GM18520 (cell line): ENCODE data around the gene NUP93.

Source experiments
- ATAC-seq: cut with Tn5 transposase; IDR thresholded peaks from one replicate; pipeline ENCODE4 v1.9.1; 2021; ENCODE audit not compliant: unreplicated experiment

The NUP93 gene

GRCh38 chr16:56847173-56847910, 117.4 kb downstream of the NUP93 start:
- no peak for ATAC-seq

GRCh38 chr16:56848029-56848936, 118.4 kb downstream of the NUP93 start:
- no peak for ATAC-seq

- no peak for ATAC-seq
Observed at GRCh38 chr16:56848955-56849689, 119.2 kb downstream of the NUP93 start.

GRCh38 chr16:56849690-56850680, 120.1 kb downstream of the NUP93 start:
- ATAC-seq, result no peak

- no peak for ATAC-seq
Observed at GRCh38 chr16:56851671-56852400, 121.9 kb downstream of the NUP93 start.

DNA sequence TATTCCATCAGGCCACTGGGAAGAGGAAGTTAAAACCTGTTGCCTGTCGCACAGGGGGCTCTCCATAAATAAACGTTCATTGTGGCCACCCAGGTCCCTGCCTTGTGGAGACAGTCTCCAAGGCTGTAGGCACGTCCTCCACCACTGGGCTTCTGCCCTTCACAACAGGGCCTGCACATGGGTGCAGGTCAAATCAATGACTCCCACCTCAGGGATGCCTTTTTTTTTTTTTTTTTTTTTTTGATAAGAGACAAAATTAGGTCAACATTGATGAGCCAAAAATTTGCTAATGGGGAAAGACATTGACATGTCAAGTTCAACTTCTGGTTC, 122.4 kb downstream of the NUP93 start:
- ATAC-seq, result no peak

- no peak for ATAC-seq
Observed at GRCh38 chr16:56852968-56853367, 123.0 kb downstream of the NUP93 start.

DNA sequence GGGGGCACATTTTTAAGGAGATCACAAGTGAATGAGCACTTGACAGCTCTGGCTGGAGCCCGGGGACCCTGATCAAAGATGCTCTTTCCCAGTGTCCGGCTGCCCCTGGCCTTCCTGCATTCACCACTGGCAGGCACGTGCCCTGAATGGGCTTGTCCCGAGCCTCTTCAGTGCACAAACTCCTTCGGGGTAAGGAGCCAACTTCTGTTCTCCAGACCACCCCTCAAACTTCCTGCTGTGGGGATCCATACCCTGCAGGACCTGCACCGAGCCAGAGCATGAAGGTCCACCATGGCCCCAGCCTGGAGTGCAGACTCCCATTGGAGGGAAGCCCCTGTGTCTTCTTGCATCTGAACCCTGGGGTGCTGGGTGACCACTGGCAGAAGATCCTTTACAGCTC, 125.3 kb downstream of the NUP93 start:
- ATAC-seq, result no peak

DNA sequence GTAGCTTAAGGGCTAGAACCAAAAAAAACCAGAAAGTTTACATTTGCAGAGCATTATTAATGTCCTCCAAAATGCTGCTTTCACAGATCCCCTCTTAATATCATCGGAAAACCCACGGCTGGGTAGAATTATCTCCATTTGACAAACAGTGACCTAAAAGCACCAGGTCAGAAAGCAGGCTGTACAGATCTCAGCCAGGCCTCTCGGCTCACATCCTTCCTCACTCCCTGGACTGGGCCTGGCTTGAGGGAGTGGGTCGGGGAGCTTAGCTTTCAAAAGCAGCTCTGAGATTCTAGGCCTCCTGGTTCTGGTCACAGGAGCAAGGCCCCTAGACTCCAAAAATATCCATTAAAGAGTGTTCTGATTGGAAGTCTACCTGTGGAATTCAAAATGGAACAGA, 126.0 kb downstream of the NUP93 start:
- ATAC-seq, result no peak

DNA sequence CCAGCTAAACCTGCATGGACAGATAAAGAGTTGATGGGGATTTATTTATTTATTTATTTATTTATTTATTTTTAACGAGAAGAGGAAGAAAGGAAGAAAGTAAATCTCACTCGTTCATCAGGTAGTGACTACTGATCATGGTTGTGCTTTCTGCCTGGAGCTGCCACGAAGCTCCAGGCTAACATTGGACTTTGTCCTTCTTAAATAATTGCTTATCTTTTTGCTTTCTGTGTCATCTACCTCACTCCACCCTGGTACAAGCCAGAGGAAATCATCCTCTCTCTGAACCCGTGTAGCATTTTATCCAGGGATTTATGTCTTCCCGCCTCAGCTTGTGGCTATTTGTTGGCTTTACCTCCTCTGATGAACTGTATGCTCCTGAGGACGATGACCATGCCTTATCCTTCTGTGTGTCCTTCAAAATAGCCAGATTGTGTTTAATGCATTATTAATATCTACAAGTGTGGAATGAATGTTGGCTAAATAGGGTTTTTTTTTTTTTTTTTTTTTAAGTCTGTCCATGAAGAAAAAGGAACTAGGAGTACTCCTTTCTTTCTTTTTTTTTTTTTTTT, 127.0 kb downstream of the NUP93 start:
- no peak for ATAC-seq

- ATAC-seq, result no peak
Observed at GRCh38 chr16:56858374-56858773, 128.4 kb downstream of the NUP93 start.

GRCh38 chr16:56859636-56860035, 129.7 kb downstream of the NUP93 start:
- no peak for ATAC-seq

DNA sequence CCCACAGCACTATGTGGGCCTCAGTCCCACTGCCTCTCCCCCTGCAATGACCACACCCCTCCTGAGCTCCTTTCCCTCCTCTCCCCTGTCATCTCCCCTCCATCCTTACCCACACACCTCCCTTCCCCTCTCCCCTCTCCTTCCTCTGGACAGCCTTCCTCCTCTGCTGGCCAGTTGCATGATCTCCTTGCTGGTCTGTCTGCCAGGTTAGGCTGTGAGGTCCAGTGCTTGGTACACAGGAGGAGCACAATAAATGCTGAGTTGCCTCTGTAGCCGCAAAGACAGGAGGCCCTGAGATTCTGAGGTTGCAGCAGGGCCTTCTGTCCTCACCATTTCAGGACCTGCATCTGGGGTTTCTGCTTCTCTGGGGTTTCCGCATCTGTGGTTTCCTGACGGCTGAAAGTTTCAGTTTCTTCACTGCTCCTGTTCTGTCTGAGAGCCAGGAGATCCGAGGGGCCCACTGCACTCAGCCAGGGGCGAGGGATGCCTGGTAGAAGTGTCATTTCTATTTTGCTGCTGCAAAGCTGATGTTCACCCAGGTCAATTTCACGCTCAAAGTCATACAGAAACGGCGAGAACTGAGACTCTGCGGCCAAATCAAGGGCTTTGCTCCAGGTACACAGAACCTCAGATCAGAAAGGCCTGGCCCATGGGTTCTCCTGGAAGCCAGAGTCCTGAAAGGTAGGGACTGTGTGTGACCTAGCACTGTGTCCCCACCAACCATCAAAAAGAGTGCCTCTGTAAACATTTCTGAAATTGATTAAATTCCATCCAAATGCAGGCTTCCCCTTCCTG, 130.5 kb downstream of the NUP93 start:
- ATAC-seq, result peak; percentile 55

GRCh38 chr16:56861092-56861610, 131.2 kb downstream of the NUP93 start:
- no peak for ATAC-seq

DNA sequence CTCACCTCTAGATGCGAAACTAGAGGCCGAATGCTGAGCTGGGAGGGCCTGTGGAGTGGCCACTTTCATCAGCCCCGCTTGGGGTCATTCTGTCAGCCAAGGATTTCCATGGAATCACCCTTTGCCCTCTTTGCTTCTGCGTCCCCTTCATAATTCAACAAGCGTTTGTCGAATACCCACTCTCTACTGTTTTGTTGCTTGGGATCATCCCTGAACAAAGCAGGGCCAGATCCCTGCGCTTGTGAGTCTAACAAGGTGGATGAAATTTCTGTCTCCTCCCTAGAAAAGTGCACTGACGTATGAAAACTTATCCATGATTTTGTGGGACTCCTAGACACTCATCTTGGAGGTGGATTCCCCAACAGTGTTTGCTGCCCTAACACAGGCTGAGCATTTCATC, 131.8 kb downstream of the NUP93 start:
- no peak for ATAC-seq

DNA sequence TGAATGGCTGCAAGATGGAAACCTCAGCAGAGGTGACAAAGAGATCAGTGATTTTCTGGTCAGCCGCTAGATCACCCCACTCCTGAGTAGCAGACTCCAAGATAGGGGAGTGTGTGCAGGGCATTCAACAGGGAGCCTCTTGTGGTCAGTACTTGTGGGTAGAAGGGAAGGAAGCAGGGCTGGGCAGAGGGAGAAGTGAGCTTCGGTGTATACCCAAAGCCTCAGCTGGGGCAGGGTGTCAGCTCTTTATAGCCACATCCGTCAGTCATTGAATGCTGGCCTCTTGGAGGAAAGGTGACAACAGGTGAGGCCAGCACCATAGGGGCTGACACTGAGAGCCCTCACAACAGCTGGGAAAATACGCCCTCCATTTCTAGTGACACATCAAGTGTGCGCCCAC, 132.8 kb downstream of the NUP93 start:
- no peak for ATAC-seq

GRCh38 chr16:56864960-56865359, 135.0 kb downstream of the NUP93 start, which contains the start of gene SLC12A3:
TSS of gene SLC12A3 (plus strand) at chr16:56865207. CDS start at chr16:56865236, 29 bp downstream.
- no peak for ATAC-seq

GRCh38 chr16:56865394-56866062, 135.6 kb downstream of the NUP93 start:
- ATAC-seq, result no peak
